Astrocyte of the spinal cord (primary cell): Measurements from ENCODE around the gene SLC39A13.

Experiments
- DNase-seq: peaks from one replicate; pipeline ENCODE4 v3.0.0; 2011; ENCODE audit warnings: low read depth, low spot score
- H3K4me3 ChIP-seq: 2 replicates; pipeline ENCODE4 v1.5.1; 2011; ENCODE audit warnings: low read depth, mild to moderate bottlenecking, low read length, moderate library complexity
- in situ Hi-C: cut with HindIII; loops from 2 replicates; pipeline ENCODE4 v1.10.0; 2017; ENCODE audit warnings: low sequenced_read_pairs
- TF ChIP-seq, protein P1 (sequence below): IDR thresholded peaks from 2 replicates; pipeline ENCODE4 v1.5.1; 2012; ENCODE audit warnings: low read depth, mild to moderate bottlenecking, low read length, inconsistent platforms

The SLC39A13 gene

DNA sequence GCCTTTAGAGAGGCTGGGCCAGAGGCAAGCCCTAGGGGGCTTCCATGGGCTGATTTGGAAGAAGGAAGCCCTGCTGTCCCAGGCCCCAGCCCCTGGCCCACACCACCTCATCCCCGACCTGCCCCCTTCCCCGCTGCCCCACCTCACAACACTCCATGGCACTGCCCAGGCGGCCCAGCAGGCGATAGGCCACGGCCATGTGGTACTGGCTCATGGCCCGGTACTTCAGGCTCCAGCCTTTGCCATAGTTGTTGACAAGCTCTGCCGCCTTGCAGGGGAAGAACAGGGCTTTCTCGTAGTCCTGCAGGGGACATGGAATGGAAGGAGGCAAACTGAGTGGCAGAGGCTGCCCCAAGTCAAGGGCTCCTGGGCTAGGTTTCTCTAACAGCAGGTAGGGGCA is 34.1 kb downstream of the SLC39A13 start:
- no peak for DNase-seq
- TF ChIP-seq, protein P1, sequence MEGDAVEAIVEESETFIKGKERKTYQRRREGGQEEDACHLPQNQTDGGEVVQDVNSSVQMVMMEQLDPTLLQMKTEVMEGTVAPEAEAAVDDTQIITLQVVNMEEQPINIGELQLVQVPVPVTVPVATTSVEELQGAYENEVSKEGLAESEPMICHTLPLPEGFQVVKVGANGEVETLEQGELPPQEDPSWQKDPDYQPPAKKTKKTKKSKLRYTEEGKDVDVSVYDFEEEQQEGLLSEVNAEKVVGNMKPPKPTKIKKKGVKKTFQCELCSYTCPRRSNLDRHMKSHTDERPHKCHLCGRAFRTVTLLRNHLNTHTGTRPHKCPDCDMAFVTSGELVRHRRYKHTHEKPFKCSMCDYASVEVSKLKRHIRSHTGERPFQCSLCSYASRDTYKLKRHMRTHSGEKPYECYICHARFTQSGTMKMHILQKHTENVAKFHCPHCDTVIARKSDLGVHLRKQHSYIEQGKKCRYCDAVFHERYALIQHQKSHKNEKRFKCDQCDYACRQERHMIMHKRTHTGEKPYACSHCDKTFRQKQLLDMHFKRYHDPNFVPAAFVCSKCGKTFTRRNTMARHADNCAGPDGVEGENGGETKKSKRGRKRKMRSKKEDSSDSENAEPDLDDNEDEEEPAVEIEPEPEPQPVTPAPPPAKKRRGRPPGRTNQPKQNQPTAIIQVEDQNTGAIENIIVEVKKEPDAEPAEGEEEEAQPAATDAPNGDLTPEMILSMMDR, result no peak
- in situ Hi-C loops, result no loop called here
- no peak overlapping the region for H3K4me3 ChIP-seq

GRCh38 chr11:47443028-47443700 is 34.8 kb downstream of the SLC39A13 start:
- DNase-seq, result no peak
- TF ChIP-seq, protein P1, result no peak
- no peak overlapping the region for H3K4me3 ChIP-seq
- in situ Hi-C loops, result no loop called here

DNA sequence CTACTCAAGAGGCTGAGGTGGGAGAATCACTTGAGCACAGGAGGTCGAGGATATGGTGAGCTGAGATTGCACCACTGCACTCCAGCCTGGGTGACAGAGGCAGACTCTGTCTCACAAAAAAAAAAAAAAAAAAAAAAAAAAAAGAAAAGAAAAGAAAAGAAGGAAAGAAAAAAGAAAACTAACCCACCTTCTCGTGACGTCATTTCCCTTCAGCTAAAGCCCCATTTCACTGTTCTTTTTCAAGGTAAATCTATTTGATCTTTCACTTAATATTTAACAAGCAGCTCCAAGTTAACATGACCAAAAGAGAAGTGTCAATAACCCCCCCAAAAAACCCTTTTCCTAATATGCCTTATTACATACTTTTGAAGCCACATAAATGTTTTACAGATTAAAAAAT is 35.4 kb downstream of the SLC39A13 start:
- no peak for DNase-seq
- no peak overlapping the region for H3K4me3 ChIP-seq
- TF ChIP-seq, protein P1, result no peak
- in situ Hi-C loops, result no loop called here

DNA sequence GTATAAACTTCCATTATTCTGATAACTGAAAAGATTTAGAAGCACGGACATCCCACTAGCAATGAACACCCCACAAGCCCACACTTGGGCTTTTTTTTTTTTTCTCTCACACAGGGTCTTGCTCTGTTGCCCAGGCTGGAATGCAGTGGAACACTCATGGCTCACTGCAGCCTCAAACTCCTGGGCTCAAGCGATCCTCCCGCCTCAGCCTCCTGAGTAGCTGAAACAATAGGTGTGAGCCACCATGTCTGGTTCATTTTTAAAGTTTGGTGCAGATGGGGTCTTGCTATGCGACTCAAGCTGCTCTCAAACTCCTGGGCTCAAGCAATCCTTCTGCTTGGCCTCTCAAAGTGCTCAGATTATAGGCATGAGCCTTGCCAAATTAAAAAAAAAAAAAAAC is 37.5 kb downstream of the SLC39A13 start:
- no peak for DNase-seq
- in situ Hi-C loops, result no loop called here
- TF ChIP-seq, protein P1, result no peak

GRCh38 chr11:47446833-47447232 is 38.4 kb downstream of the SLC39A13 start:
- TF ChIP-seq, protein P1, result no peak
- no peak for DNase-seq
- no peak overlapping the region for H3K4me3 ChIP-seq
- in situ Hi-C loops, result no loop called here

More for the DNA sequence above, 37.5 kb downstream of the SLC39A13 start:
- H3K4me3 ChIP-seq, result no peak overlapping the region

DNA sequence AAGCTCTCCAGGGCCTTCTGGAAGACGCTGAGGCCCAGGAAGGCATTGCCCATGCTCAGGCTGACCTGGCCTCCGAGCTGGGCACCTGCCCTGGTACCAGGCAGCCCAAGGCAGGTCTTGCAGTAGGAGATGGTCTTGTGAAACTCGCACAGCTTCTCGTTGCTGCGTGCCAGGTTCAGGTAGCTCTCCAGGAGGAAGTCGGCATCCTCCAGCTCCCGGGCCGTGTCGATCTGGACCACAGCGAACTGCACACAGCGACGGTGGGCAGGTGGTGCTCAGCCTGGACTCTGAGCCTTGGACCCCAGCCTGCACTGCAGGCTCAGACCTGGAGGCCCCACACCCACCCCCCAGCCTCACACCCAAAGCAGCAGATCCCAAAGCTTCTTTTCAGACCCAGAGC is 39.5 kb downstream of the SLC39A13 start:
- TF ChIP-seq, protein P1, result no peak
- no peak for DNase-seq
- in situ Hi-C loops, result no loop called here
- H3K4me3 ChIP-seq, result no peak overlapping the region
